ENCODE results near the gene CLTCL1. TPM values are rescaled to one million over a fixed set of nuclear protein-coding genes. Genes with fewer than 3 reads are reported as not detected.

CLTCL1 gene
- total RNA-seq, 1 donor from 2014 or later, result 5.4 TPM

DNA sequence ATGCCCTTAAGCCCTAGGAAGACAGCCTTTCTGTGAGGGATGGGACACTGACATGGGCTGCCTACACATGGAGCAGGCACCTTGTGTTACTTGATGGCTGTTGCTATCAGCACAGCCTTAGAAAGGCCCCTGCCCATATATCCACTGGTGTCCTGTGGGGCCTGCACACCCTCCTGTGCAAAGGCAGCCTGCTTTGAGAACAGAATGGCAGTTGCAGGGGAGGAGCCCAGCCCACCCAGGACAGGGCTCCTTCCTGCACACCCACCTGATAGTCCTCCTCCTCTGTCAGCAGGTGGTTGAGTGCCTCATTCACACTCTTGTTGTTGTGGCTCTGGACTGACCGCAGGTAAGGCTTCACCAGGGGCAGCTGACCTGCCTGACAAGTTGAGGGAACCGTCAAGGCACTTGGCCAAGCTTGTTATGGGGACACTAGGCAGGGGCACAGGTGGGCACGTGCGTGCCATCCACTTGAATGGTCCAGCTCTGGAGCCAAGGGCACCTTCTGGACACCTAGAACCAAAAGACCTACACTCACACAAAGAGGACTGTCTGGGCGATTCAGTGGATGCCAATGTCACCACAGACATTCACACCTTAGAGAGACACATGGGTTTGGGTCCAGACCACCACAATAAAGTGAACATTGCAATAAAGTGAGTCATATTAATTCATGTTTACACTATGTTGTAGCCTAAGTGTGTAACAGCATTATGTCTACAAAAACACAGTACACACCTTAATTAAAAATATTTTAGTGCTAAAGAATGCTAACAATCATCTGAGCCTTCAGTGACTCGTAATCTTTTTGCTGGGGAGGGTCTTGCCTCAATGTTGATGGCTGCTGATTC lies 103.6 kb downstream of the CLTCL1 start:
- H3K36me3 ChIP-seq, result no peaks in the 10 kb centered on the region
- TF ChIP-seq, protein P1, sequence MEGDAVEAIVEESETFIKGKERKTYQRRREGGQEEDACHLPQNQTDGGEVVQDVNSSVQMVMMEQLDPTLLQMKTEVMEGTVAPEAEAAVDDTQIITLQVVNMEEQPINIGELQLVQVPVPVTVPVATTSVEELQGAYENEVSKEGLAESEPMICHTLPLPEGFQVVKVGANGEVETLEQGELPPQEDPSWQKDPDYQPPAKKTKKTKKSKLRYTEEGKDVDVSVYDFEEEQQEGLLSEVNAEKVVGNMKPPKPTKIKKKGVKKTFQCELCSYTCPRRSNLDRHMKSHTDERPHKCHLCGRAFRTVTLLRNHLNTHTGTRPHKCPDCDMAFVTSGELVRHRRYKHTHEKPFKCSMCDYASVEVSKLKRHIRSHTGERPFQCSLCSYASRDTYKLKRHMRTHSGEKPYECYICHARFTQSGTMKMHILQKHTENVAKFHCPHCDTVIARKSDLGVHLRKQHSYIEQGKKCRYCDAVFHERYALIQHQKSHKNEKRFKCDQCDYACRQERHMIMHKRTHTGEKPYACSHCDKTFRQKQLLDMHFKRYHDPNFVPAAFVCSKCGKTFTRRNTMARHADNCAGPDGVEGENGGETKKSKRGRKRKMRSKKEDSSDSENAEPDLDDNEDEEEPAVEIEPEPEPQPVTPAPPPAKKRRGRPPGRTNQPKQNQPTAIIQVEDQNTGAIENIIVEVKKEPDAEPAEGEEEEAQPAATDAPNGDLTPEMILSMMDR (IDR thresholded peaks at IDR 0.05), result no peak
- TF ChIP-seq POLR2AphosphoS5 (IDR thresholded peaks at IDR 0.05; ENCODE audit: insufficient read depth in 1 of 2, low read depth in 1 of 2), result no peak
- TF ChIP-seq POLR2A (IDR thresholded peaks at IDR 0.05), result no peak
- no peak for DNase-seq (ENCODE audit: extremely low spot score in 2 of 2)
- H3K4me3 ChIP-seq, result no peak overlapping the region
- H3K27me3 ChIP-seq, result no peaks in the 10 kb centered on the region
- no peaks in the 10 kb centered on the region for H3K9me3 ChIP-seq
- H3K27ac ChIP-seq, result no peak overlapping the region
- intact Hi-C loops (cut with DNase I), result no loop called here
- H3K4me1 ChIP-seq, result no peaks in the 10 kb centered on the region

DNA sequence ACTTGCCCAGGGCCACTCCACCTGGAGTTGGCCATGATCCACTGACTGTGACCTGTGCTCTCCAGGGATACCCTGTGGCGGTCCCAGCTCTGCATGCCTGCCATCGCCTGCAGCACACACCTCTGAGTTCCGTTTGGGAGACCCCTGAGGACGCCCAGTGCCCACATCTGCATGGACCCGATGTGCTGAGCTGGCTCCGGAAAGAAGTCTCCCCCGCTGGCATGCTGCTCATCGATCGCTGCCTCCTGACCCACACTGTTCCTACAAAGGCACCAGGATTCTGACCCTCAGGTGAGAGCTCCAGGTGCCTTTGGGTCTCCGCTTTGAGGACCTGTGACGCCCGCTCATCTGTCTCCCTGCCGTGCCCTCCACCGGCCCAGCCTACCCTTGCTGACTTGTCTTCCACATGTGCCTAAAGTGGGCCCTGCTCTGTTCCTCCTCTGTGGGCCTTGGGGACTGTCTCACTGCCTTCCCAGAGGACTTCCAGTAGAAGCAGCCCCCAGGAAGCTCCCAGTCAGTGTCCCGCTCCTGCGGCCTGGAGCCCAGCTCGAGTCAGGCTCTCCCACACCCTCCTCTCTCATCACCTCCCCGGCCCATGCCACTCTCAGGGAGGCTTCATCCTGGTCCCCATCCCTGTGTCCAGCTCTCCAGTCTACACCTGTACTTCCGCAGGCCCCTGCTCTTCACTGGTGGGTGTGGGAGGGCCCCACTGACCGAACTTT lies 107.1 kb downstream of the CLTCL1 start:
- Histone ChIP-seq H3K27me3 (no peaks in the 10 kb centered on the region), H3K36me3 (no peaks in the 10 kb centered on the region), H3K4me3 (no peak overlapping the region), H3K4me1 (peaks cover 4% of the 10 kb centered on the region), H3K9me3 (no peaks in the 10 kb centered on the region), H3K27ac (no peak overlapping the region)
- DNase-seq (ENCODE audit: extremely low spot score in 2 of 2), result no peak
- intact Hi-C loops (cut with DNase I), result no loop called here
- TF ChIP-seq POLR2A (IDR thresholded peaks at IDR 0.05) (no peak), POLR2AphosphoS5 (IDR thresholded peaks at IDR 0.05; ENCODE audit: insufficient read depth in 1 of 2, low read depth in 1 of 2) (no peak)
- TF ChIP-seq, protein P1 (IDR thresholded peaks at IDR 0.05), result no peak

DNA sequence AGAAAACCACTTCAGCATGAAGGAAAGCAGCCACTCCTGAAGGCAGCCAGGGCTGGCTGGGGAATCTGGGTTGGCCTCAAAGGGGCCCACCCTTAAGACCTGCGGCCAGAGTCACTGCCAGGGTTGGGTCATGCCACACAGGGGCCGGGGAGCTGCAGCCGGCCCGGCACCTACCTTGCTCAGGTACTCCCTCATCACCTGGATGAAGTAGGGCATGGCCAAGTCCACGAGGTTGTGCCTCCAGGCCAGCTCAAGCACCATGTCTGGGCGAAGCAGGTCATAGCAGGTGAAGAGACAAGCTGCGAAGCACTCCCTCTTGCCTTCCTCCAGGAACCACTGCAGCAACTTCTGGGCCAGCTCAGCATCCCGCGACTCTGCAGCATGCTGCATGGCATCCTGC lies 108.3 kb downstream of the CLTCL1 start:
- H3K4me3 ChIP-seq, result no peak overlapping the region
- no peak overlapping the region for H3K27ac ChIP-seq
- H3K9me3 ChIP-seq, result no peaks in the 10 kb centered on the region
- H3K4me1 ChIP-seq, result peaks cover 10% of the 10 kb centered on the region
- H3K36me3 ChIP-seq, result no peaks in the 10 kb centered on the region
- intact Hi-C loops (cut with DNase I), result no loop called here
- DNase-seq (ENCODE audit: extremely low spot score in 2 of 2), result no peak
- no peaks in the 10 kb centered on the region for H3K27me3 ChIP-seq
- TF ChIP-seq POLR2AphosphoS5 (IDR thresholded peaks at IDR 0.05; ENCODE audit: insufficient read depth in 1 of 2, low read depth in 1 of 2) (no peak), POLR2A (IDR thresholded peaks at IDR 0.05) (no peak)
- TF ChIP-seq, protein P1 (IDR thresholded peaks at IDR 0.05), result no peak

DNA sequence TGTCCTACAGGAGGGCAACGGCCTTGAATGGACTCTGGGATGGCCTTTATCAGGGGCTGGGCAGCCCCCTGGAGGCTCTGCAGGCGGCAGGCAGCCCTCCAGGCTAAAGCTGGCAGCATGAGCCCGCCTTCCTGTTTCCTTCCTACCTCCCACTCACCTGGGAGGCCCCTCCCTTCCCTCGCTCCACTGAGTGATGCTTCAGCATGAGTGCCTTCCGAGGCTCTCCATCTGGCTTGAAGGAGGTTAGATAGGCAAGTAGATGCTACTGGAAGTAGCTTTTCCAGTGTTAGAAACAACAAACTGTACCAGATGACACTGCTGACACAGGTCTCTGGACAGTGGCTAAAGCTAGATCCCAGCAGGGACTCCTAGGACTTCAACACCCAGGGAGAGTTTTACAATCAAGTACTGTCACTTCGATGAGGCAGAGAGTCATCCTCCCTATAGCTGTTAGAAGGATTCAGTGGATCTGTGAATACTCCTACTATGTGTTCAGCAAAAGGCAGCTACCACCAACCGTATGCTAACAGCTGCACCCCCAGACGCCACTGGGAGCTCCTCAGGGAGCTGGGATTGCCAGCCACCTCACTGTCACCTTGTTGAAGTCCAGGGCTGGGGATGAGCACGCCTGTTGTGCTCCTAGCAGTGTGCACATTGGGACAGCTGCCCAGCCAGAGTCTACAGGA lies 108.9 kb downstream of the CLTCL1 start:
- Histone ChIP-seq H3K27me3 (no peaks in the 10 kb centered on the region), H3K4me1 (peaks cover 13% of the 10 kb centered on the region), H3K36me3 (no peaks in the 10 kb centered on the region), H3K27ac (no peak overlapping the region), H3K9me3 (no peaks in the 10 kb centered on the region), H3K4me3 (no peak overlapping the region)
- no peak for TF ChIP-seq POLR2A (IDR thresholded peaks at IDR 0.05)
- TF ChIP-seq, protein P1 (IDR thresholded peaks at IDR 0.05), result no peak
- no peak for TF ChIP-seq POLR2AphosphoS5 (IDR thresholded peaks at IDR 0.05; ENCODE audit: insufficient read depth in 1 of 2, low read depth in 1 of 2)
- DNase-seq (ENCODE audit: extremely low spot score in 2 of 2), result no peak
- intact Hi-C loops (cut with DNase I), result no loop called here
